ENCODE results near the gene MAP3K21.

DNA sequence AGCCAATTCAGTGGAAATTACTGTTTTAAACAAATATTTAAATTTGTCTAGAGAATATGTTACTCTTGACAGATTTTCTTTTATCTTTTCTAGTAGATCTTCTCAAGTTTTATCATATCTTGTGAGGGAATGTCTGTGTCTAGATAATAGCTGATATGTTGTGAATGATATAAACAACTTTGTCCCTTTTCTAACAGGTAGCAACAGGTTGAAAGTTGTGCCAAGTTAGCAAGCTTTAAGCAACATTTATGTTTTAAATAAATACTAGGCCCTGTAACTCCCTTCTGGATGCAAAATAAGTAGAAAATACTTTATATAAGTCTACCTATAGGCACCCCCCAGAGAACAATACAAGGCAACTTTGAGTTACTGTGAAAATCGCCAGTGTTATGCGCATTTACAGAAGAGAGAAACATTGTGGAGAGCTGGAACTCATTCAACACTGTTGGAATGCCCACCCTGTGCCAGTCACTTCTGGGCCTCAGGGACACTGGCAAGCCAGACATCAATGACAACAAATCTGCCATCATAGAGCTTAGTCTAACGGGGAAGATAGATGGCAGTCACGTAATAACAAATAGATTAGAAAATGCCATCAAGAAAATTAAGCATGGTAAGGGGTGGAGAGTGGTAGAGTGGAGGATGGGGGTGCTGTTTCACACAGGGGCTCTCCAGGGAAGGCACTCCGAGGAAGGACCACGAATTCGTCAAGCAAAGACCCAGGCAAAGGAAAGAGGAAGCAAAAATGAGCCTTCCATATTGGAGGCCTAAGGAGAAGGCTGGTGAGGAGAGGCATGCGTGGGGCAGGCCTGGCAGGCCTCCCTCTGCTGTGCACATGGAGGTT, 4.4 kb downstream of the MAP3K21 start:
- TF ChIP-seq, protein P1, sequence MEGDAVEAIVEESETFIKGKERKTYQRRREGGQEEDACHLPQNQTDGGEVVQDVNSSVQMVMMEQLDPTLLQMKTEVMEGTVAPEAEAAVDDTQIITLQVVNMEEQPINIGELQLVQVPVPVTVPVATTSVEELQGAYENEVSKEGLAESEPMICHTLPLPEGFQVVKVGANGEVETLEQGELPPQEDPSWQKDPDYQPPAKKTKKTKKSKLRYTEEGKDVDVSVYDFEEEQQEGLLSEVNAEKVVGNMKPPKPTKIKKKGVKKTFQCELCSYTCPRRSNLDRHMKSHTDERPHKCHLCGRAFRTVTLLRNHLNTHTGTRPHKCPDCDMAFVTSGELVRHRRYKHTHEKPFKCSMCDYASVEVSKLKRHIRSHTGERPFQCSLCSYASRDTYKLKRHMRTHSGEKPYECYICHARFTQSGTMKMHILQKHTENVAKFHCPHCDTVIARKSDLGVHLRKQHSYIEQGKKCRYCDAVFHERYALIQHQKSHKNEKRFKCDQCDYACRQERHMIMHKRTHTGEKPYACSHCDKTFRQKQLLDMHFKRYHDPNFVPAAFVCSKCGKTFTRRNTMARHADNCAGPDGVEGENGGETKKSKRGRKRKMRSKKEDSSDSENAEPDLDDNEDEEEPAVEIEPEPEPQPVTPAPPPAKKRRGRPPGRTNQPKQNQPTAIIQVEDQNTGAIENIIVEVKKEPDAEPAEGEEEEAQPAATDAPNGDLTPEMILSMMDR (tag by site-specific recombination; IDR thresholded peaks at IDR 0.05) = peak; percentile 81
- TF ChIP-seq EGR2 (tag by site-specific recombination; IDR thresholded peaks at IDR 0.05; ENCODE audit: low read depth) (no peak), ZNF362 (tag by site-specific recombination; IDR thresholded peaks at IDR 0.05) (no peak), ZNF521 (tag by site-specific recombination; IDR thresholded peaks at IDR 0.05) (no peak), ZNF704 (tag by site-specific recombination; IDR thresholded peaks at IDR 0.05) (no peak)

All from HEK293 (cell line).